Measurements from ENCODE around the gene NCSTN.

The NCSTN gene

GRCh38 chr1:160353223-160353622 lies 10.0 kb downstream of the NCSTN start:
- no peak for DNase-seq

- no peak for DNase-seq
Measured at GRCh38 chr1:160354388-160354985, 11.3 kb downstream of the NCSTN start.

- no peak for DNase-seq
Measured at GRCh38 chr1:160357286-160358002, 14.3 kb downstream of the NCSTN start.

- no peak for DNase-seq
Measured at GRCh38 chr1:160358073-160358472, 14.9 kb downstream of the NCSTN start.

- DNase-seq: no peak
Measured at GRCh38 chr1:160359559-160360226, 16.5 kb downstream of the NCSTN start.

GRCh38 chr1:160360227-160360695 lies 17.1 kb downstream of the NCSTN start:
- DNase-seq: no peak

GRCh38 chr1:160361199-160361598 lies 18.0 kb downstream of the NCSTN start:
- DNase-seq: no peak

GRCh38 chr1:160361814-160362167 lies 18.6 kb downstream of the NCSTN start:
- DNase-seq: no peak

- no peak for DNase-seq
Measured at GRCh38 chr1:160362168-160362957, 19.2 kb downstream of the NCSTN start.

- DNase-seq: no peak
Measured at GRCh38 chr1:160363010-160363409, 19.8 kb downstream of the NCSTN start.

- no peak for DNase-seq
Measured at GRCh38 chr1:160363951-160364735, 21.0 kb downstream of the NCSTN start.

GRCh38 chr1:160365325-160365724 lies 22.1 kb downstream of the NCSTN start:
- no peak for DNase-seq

- DNase-seq: no peak
Measured at GRCh38 chr1:160366731-160367515, 23.7 kb downstream of the NCSTN start, which contains the start of gene NHLH1. Gene NHLH1, plus strand, starts transcription at chr1:160367071. Its CDS starts 3,661 bp downstream, at chr1:160370732.

- no peak for DNase-seq
Measured at GRCh38 chr1:160367516-160367900, 24.3 kb downstream of the NCSTN start.

GRCh38 chr1:160367934-160368923 lies 25.0 kb downstream of the NCSTN start:
- DNase-seq: no peak

- no peak for DNase-seq
Measured at GRCh38 chr1:160369087-160369486, 25.9 kb downstream of the NCSTN start.

- no peak for DNase-seq
Measured at GRCh38 chr1:160370561-160371345, 27.6 kb downstream of the NCSTN start.

GRCh38 chr1:160371346-160371631 lies 28.1 kb downstream of the NCSTN start:
- DNase-seq: no peak

GRCh38 chr1:160371756-160372155 lies 28.6 kb downstream of the NCSTN start:
- no peak for DNase-seq

- no peak for DNase-seq
Measured at GRCh38 chr1:160373696-160374095, 30.5 kb downstream of the NCSTN start.
